KG1 (cell line): Measurements from ENCODE around the gene POU6F2.
"Not testable (repeated sequence)": the region's sequence is repeated elsewhere in the genome, so short reads cannot be mapped to it uniquely, and the experiment has no call there.

Source experiments
- DNase-seq: peaks from one replicate; lab custom pipeline; 2025; lab: John Stamatoyannopoulos, UW

Gene POU6F2

GRCh38 chr7:39186671-39187070 lies 209.0 kb downstream of the POU6F2 start:
- DNase-seq, result no peak

DNA sequence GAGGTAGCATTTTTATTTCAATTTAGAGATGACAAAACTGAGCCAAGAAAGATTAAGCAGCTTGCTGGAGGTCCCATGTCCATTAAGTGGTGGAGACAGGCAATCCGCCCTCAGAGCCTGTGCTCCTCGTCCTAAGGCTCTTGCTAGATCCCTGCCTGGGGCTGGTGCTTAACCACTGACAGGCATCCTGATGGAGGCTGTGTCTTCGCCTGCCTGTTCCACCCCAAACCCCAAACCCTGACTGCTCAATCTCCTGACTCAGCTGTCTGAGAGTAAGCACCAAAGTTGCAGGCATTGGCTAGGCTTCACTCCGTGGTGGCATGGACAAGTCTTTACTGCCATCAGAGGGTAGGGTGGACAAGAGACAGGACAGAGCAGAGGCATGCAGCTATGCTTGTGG lies 209.4 kb downstream of the POU6F2 start:
- DNase-seq, result no peak

- DNase-seq, result no peak
These were observed 214.8 kb downstream of the POU6F2 start for GRCh38 chr7:39192476-39192875.

DNA sequence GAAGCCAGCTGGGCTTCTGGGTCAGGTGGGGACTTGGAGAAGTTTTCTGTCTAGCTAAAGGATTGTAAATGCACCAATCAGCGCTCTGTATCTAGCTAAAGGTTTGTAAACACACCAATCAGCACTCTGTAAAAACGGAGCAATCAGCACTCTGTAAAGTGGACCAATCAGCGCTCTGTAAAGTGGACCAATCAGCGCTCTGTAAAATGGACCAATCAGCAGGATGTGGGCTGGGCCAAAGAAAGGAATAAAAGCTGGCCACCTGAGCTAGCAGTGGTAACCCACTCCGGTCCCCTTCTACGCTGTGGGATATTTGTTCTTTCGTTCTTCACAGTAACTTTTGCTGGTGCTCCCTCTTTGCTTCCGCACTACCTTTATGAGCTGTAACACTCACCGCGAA lies 216.7 kb downstream of the POU6F2 start:
- not testable (repeated sequence) for DNase-seq

GRCh38 chr7:39195967-39196366 lies 218.3 kb downstream of the POU6F2 start:
- no peak for DNase-seq

DNA sequence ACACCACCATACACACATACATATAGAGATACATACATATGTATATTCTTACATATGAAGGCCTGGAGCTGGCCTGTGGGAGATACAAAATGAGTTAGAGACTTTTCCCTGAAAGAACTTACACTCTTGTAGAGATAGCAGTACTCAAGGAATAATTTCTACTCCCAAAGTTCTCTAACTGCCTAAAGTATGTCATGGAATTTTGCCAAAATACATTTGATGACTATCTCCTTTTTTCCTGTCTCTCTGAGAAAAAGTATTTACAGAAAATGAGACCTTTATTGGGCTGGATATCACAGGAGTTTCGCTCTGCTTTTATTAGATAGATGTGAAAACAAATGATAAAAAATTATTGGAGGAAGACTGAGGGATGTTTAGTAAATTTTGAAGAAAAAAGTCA lies 220.1 kb downstream of the POU6F2 start:
- DNase-seq, result no peak

- no peak for DNase-seq
These were observed 220.8 kb downstream of the POU6F2 start for GRCh38 chr7:39198556-39198955.

DNA sequence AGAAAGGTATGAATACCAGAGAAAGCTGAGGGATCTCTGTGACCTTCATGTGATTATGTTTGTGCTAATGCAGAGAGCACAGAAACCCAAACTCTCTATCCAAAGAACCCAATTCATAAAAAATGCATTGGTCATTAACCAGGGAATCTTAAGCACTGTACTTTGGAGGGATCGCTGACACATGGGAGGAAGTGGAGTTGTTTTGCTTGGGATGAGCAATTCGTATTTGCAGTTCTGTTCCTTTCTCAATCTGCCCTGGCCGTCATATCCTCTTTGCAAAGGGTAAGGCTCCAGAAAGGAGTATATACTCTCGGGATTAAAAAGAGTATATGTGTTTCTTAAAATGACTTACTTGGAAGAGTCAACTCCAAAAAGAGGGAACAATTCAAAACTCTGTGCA lies 221.3 kb downstream of the POU6F2 start:
- DNase-seq, result no peak

GRCh38 chr7:39199951-39200350 lies 222.2 kb downstream of the POU6F2 start:
- DNase-seq, result no peak

GRCh38 chr7:39202041-39202440 lies 224.3 kb downstream of the POU6F2 start:
- no peak for DNase-seq

DNA sequence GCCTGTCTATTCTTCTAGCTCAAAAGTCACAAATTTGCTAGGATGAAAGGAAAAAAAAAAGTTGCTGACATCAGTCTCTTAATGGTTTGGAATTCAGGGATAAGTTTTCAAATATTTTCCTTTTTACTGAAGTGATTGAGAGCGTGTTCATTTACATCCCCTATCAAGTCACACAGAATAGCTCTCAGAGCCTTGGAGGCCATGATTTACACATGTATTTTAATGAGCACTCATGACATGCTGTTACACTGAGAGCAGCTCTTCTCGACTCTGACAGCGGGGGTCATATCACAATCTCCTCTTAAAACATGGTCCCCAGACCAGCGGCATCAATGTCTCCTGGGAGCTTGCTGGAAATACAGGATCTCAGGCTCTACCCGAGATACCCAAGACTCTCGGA lies 232.7 kb downstream of the POU6F2 start:
- DNase-seq, result no peak

DNA sequence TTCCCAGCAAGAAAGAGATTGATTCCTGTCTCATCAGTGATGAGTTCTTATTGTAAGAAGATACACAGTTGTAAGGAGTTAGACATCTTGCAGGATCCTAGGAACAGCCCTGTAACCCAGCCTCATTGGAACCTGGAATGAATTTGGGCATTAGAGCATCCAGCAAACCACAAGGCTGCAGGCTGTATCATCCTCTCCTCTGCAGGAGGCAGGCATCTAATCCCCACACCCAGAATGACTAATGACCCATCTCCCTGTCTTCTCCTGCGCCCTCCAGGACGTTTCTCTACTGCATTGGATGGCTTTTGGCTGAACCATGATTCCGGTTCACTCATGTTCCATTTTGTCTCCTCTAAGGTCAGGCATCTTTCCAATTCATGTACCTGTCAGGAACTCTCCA lies 233.9 kb downstream of the POU6F2 start:
- no peak for DNase-seq

DNA sequence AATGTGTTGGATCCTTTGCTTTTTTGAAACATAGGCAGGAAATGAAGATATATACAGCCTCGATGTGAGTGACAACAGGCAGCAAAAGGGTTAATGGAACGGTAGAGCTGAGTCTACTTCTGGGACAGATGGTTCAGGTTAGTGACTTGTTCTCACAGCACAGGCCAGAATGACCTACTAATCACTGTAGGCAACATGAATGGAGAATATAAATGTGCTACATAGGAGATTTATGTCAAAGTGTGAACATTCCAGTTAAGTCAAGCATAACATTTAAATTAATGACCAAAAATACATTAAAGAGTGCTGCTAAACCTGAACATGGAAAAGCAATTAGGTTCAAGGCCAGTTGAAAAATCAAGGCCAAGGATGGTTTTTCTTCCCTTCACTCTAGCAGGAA lies 235.2 kb downstream of the POU6F2 start:
- DNase-seq, result no peak

DNA sequence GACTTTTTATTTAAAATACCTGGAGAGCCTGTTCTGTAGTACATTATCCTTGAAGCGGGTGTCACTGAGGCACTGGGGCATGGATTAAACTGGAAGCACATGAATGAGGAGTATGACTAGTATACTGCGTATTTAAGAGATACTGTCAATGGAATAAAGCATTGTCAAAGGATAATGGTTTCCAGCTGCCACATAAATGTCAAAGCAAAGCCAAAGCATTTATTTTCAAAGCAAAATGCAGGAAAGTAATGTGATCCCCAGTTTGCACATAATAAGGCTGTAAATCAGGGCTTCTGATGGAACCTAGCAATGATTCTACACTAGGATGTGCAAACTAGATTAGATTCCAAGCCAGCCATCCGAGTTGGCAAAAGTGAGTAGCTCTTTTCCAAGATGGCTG lies 240.1 kb downstream of the POU6F2 start:
- DNase-seq, result no peak

GRCh38 chr7:39219869-39220268 lies 242.2 kb downstream of the POU6F2 start:
- no peak for DNase-seq

DNA sequence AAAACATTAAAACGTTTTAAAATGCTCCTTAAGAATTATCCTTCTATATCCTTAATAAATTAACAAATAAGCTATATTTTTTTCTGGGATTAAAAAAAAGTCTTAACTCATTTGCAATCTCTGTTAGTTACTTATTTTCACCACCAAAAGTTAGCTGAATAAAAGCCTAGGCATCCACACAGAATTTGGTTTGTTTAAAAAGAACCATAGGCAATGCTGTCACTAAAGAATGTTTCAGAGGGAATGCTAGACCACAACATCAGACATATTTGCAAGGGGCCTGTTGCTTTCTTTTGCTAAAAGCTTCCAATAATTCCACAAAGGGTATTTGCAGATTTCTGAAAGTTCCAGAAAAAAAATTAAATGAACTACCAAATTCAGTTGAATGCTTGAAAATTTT lies 244.2 kb downstream of the POU6F2 start:
- no peak for DNase-seq

DNA sequence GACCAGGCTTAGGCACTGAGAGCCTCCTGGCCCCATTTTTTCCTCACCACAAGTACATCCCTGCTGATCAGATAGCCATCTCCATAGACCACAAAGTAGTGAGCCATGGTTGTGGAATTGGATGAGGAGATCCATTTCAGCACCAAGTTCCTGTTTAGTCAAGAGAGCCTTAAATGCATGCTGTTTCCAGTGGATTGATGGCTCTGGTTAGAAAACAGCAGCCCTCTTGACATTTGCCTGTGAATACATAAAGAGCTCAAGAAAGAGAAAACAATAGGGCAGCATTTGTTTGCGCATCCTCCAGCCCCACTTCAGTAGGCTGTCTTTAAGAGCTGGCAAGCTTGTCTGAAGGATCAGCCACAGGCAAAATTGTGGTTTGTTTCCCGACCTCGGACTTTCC lies 251.2 kb downstream of the POU6F2 start:
- no peak for DNase-seq

DNA sequence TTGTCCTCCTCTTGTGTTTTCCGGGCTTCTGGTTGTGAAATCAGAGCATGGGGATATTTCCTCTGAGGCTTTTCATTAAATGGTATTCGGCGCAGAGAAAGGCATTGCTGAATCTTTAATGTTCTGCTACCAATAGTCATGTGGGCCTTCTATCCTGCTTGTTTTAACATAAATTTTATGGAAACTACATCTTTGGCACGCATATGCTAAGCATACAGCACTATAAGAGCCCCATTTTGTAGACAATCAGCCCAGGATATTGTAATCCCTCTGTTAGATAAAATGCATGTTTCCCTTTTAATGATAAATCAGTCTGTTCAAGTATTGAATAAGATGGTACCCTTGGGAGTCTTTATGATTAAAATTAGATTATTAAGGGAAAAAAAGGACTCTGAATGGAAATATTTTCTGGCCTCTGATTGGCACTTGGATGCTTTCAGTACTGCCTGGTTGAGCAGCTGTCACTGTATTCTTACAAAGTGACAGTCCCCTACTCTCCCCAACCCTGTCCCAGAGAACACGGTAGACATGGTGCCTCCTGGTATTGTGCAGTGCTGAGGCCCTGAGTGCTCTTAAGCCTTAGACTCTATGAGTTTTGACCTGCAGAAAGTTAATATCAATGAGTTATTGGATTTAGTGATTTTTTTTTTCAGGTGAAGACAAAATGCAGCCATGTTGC lies 256.3 kb downstream of the POU6F2 start:
- DNase-seq, result no peak

DNA sequence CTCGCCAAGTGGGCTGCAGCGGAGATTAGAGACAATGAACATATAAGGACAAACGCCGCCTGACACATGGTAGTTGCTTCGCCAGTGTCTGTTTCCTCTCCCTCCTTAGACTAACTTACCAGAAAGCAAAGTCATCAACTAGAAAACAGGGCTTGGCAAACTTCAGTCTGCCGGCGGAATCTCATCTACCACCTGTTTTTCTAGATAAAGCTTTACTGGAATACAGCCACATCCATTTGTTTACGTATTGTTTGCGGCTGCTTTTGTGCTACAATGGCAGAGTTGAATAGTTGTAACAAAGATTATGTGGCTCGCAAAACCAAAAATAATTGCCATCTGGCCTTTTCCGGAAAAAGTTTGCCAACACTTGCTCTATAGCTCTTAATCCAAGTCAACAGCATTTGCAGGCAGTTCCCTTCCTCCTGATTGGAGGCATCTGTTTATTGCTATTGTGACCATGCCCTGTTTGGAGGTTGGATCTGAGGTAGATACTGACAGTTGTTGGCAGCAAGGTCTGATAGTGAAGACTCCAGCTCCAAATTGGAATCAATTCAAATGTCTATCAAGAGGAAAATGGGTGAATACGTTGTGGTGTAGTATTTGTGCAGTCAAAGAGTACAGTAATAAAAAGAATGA lies 260.6 kb downstream of the POU6F2 start:
- DNase-seq, result no peak

GRCh38 chr7:39240864-39241263 lies 263.2 kb downstream of the POU6F2 start:
- no peak for DNase-seq

DNA sequence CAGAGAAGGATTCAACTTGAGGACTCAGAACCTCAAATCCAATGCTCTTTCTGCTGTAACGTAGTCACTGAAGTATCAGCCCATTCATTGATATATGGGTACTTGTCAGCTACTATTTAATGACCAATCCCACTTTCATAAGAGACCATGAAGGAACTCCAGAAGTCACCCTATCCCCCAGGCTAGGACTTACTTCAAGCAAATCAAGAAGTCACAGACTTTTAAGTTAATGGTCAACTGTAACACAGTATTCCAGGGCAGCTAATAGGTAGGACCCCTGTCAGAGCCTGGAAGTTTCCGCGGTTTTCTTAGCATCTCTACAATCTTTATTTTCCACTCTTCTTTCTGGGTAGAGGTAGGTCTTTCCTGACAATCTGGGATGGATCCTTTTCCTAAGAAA lies 269.9 kb downstream of the POU6F2 start:
- DNase-seq, result no peak

GRCh38 chr7:39248041-39248691 lies 270.5 kb downstream of the POU6F2 start:
- no peak for DNase-seq

GRCh38 chr7:39248692-39249090 lies 271.0 kb downstream of the POU6F2 start:
- no peak for DNase-seq
